GM21390 (cell line): ENCODE results near the gene GMPPA.

ENCODE experiments used
- ATAC-seq: cut with Tn5 transposase; IDR thresholded peaks from one replicate; pipeline ENCODE4 v1.9.1; 2021; ENCODE audit not compliant: unreplicated experiment

Gene GMPPA

DNA sequence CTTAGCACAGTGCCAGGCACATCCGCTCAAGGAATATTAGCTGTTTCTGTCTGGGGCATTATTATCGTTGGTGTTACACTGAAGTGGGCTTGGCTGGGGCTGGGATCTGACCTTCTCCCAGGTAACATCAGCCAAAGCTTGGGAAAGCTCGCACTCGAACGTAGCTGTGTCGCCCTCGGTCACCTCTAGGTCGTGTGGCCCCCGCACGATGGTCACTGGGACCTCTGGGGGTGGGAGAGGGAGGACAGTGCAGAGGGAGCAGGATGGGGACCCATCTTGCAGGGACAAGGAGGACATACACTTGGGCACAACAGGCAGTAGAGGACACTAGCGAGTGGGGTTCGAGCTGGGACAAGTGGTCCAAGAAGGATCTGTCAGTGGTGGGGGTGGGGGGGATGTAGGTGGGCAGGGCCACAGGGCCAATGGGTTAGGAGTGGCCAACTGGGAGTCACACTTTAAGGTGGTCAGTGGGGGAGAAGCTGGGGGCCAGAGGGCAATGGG lies 54.8 kb downstream of the GMPPA start:
- ATAC-seq: no peak

DNA sequence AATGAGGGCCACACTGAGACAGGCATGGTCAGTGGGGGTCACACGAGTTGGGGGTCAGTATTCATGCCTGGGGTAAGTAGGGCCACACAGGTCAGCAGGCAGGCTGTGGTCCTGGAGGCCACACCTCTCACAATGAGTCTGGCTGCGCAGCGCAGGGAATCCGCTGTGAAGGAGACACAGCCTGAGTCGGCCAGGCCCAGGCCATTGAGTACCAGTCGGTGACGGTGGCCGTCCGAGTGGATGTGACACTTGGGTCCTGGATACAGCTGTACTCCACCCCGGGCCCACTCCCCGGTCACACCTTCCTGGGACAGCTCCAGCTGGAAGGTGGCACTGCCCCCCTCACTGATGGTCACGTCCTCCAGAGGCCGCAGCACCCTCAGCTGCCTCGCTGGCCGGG lies 55.7 kb downstream of the GMPPA start:
- no peak for ATAC-seq

DNA sequence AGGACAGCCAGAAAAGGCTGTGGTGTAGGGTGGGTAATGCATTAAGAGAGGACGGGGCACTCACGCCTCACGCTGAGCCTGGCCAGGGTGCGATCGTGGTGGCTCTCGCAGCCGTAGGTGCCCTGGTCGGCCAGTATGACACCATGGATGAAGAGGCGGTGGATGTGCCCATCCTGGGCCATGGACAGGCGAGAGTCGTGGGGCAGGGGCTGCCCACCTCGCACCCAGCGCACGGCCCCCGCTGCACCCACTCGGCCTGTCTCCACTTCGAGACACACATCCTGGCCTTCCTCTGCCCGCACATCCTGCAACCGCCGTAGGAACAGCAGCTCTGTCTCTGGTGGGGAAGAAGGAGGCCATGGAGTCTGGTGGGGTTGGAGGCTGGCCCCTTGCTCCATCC lies 57.3 kb downstream of the GMPPA start:
- ATAC-seq: no peak

DNA sequence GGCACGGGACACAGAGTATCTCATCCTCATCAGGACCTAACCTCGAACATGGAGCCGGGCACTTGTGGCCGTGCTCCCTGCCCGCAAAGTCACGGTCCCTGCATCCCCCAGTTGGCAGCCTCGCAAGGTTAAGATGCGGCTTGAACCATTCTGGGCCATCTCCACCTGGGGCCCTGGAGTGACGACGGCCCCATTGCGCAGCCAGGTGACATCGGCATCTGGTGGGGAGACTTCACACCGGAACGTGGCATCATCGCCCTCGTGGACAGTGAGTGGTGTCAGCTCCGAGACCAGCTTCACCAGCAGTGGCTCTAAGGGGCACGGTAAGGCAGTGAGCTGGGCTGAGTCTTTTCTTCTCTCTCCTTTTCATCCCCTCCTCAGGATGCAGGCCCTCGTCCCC lies 57.7 kb downstream of the GMPPA start:
- ATAC-seq: no peak
